Mesenteric fat pad (tissue), 1 donor: ENCODE results near the gene PPM1L. TPM values are rescaled to one million over a fixed set of nuclear protein-coding genes. Genes with fewer than 3 reads are reported as not detected.

Experiments
- DNase-seq: peaks from one replicate; pipeline ENCODE4 v3.0.0-alpha.2; 2020; ENCODE audit warnings: low spot score
- total RNA-seq: library from RNA; stranded (reverse); fragmentation: NEBNext Ultra II Directional; extraction: Animal tissue kit (Norgen Biotek cat#: 25700); gene quantifications from one replicate; pipeline ENCODE4 v1.2.1, GENCODE V29; 2021
- donor health status: DM: yes; HTN: yes; CAD: no.

The PPM1L gene
- total RNA-seq, 1 donor from 2014 or later: 12.7 TPM

- DNase-seq: no peak
Observed at GRCh38 chr3:160842021-160843005, 86.3 kb downstream of the PPM1L start.

DNA sequence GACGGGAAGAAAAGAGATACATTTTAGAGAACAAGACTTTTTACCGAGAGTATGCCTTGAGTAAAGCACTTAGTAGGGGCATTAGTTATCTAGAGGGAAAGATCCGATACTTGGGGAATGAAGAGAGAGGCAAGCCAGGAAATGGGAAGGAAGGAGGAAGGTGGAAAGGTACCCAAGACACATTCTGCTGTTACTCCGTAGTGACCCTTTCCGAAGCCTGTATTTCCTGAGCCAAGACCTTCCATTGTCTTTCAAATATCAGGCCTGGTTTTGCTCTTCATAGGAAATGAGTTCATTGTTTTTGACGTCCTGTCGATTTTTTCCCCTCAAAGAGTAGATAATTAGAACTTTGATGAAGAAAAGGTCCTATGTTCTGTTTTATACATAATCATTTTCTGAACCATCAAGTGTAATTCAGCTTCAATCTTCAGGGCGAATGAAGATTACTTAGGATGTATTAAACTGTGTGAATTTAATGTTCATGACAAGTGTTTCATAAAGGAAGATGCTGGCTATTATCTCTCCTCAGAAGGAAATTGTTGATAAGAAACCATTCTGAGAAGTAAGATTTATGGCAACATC, 95.7 kb downstream of the PPM1L start:
- DNase-seq: no peak

DNA sequence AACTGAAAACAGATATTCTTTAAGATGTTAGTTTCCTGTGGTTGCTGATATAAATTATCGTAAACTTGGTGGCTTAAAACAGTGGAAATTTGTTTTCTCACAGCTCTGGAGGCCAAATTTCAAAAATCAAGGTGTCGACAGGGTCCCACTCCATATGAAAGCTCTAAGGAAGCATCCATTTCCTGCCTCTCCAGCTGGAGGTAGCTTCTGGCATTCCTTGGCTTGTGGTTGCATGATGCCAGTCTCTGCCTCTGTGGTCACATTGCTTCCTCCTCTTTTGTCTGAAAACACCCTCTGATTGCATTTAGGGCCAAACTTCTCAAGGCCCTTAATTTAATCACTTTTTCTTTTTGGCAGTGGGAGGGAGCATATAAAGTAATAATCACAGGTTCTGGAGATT, 96.8 kb downstream of the PPM1L start:
- DNase-seq: no peak

- DNase-seq: no peak
Observed at GRCh38 chr3:160856450-160856849, 100.4 kb downstream of the PPM1L start.

- no peak for DNase-seq
Observed at GRCh38 chr3:160857476-160858119, 101.6 kb downstream of the PPM1L start.

GRCh38 chr3:160860346-160860745, 104.3 kb downstream of the PPM1L start:
- DNase-seq: no peak

DNA sequence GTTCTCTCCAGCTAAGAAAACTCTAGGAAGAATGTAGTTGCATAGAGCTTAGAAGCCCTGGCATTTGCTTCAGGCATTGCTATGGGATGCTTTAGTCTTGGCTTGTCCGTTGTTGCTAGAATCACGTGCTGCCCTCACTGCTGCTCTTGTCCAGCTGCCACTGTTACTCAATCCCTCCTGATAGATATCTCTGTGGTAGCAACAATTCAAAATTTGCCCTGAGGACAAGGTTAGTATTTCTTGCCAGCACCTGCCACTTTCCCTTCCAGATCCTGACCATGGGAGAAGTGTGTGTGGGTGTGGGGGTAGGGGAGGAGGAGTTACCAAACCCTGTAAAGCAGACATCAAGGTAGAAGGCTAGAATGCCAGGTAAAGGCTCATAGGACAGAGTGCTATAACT, 113.8 kb downstream of the PPM1L start:
- DNase-seq: no peak

DNA sequence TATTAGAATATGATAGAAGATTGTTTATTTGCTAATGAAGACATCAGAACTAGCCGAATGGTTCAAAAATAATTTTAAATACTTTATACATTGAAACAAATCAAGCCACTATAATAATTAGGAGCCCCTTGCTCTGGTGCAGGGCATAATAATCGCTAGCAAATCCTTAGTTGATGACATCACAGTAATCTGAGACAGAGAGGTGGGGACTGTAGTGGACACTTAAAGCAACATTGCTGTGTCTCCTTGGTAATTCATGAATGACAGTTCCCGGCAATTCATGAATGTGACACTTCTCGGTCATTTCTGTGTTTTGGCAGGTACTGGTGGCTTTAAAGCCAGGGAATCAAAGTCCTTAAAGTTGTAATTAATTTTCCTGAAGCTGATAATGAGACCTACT, 114.3 kb downstream of the PPM1L start:
- no peak for DNase-seq

- DNase-seq: no peak
Observed at GRCh38 chr3:160874736-160875135, 118.7 kb downstream of the PPM1L start.

DNA sequence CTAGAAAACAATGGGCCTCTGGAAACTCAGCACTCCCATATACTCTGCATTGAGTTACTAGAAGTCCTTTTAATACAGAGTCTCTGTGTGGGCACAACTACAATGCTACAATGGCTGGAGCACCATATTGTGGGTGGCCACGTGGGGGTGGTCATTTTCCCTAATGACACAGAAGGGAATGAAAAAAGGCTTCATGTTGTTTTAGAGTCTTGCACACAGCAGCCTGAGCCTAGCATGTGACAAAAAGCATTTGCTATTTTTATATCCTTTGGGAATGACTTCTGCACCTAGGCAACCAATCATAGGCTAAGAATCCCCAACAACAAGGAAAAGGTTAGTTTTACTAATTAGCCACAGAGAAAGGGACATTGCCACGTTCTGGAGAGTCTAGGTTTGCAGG, 120.6 kb downstream of the PPM1L start:
- no peak for DNase-seq

DNA sequence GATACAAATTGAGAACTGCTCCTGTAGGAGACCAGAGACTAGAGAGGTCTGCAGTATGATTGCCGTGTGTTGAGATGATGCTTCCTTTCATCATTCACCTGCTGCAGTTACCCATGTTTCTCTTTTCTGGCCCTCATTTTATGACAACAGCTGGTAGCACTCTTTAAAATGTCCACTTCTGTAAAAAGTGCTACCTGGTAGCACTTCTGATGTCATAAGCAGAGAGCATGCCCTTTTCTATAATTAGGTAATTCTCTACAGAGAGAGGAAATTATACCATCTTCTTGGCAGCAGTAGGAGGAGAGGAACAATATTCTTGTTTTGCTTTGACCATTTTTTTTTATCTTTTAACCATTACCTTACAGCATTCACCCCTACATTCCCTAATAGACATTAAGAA, 123.8 kb downstream of the PPM1L start:
- DNase-seq: no peak

DNA sequence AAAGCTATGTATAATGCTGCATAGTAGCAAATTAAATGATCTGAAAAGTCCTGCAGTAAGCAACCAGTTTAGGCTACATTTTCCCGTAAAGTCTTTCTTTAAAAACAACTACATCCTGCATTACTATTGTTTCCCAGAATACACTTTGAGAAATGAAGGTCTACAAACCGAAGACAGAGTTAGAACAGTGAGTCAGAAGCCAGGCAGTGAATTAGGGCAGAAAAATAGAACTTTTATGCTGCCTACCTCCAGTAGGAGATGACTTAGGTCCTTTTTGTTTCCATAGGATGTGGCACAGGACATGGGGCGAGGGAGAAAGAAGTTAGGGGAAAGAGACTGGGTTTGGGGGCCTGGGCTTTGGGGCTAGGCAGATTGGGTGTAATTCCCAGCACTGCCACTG, 127.3 kb downstream of the PPM1L start:
- DNase-seq: no peak

DNA sequence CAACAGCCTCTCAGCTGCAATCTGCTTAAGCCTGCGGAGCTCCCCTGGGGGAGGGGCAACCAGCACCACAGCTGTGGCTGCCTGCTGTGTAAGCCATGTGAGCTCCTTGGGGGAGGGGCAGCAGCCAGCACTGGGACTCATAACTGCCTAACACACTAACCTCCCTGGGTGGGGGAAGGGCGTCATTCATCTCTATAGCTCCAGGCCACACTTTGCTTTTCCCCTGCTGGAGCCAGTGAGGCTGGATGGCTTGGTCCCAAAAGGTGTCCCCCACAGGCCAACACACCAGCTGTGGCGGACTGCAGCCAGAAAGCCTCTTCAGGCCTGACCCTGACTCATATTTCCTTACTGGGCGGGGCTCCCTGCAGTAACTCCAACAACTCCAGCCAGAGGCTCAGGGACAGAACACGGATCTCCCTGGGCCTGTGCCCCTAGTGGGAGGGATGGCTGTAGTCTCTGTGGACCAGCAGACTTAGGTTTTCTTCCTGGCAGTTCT, 129.8 kb downstream of the PPM1L start:
- no peak for DNase-seq

DNA sequence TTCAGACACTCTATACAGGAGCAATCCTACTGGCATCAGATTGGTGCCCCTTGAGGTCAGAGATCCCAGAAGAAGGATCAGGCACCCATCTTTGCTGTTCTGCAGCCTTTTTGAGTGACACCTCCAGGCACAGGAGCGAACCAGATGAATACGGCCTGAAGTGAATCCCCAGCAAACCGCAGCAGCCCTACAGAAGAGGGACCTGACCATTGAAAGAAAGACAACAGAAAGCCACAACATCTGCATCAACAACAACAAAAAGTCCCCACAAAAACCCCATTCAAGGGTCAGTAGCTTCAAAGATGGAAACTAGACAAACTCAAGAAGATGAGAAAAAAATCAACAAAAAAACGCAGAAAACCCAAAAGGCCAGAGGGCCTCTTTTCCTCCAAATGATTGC, 130.4 kb downstream of the PPM1L start:
- DNase-seq: no peak

DNA sequence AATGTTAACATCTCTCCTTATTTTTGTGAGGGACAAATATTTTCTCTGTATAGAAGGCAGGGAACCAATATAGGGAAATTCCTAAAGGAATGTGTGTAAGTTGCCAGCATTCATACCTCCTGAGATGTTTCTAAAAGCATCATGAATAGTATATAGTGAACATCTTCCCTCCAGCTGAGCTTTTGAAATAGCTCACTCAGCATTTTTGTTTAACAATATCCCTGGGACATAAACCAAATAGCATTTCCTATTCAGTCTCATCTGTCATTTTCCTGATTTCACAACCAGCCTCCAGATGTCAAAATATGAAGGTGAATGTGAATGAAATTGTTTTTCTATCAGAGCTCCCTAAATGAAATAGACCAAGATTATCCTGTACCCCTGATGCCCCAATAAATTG, 137.2 kb downstream of the PPM1L start:
- DNase-seq: no peak

- DNase-seq: no peak
Observed at GRCh38 chr3:160904691-160905090, 148.7 kb downstream of the PPM1L start.

GRCh38 chr3:160906646-160907045, 150.6 kb downstream of the PPM1L start:
- no peak for DNase-seq

- DNase-seq: no peak
Observed at GRCh38 chr3:160909917-160910316, 153.9 kb downstream of the PPM1L start.

DNA sequence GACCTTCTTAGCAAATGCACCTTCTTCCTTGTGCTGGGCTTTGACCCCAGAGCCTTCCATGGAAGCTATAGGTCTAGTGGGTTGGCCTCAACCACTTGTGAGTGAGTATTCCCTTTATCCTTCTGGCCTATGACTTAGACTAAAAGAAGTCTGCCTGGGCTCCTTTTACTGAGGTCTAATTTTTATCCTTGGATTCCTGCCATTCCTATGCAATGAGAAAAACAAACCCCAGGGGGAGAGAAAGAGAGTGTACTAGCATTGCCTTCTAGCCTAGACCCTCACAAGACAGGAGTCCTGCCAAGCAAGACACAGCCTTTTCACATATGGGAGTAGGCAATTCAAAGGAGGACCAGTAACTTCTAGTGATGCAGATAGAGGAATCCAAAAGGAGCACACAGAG, 155.4 kb downstream of the PPM1L start:
- DNase-seq: no peak

DNA sequence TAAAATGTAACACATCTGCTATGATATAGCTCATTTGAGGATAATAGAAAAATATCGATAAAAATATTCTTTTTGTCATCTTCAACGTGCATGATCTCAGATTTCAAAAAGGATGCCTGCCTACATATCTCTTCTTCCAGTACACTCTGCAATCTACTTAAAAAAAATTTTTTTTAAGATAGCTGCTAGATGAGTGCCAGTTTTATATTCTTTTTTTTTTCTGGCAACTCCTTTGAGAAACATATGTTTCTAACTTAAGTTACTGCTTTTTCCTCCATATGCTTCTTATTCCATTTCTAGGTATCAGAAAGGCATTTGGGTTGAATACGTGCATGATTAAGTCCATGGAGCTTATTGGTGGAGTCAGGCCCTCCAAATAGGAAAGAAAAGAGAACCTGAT, 160.4 kb downstream of the PPM1L start:
- DNase-seq: no peak

- no peak for DNase-seq
Observed at GRCh38 chr3:160919942-160920341, 163.9 kb downstream of the PPM1L start.

GRCh38 chr3:160921020-160921635, 165.1 kb downstream of the PPM1L start:
- DNase-seq: no peak
